Mesenchymal stem cell (in vitro differentiated cells and primary cell): ENCODE results near the gene SLC7A11.

Source experiments
- DNase-seq: peaks from one replicate; pipeline ENCODE4 v3.0.0-alpha.2; 2013
- H2AFZ ChIP-seq: one replicate; pipeline ENCODE4 v1.6.1; 2013; ENCODE audit warnings: low read depth, mild to moderate bottlenecking, control low read depth, inconsistent platforms, low read length, moderate library complexity
- H2AK5ac ChIP-seq: 2 replicates; pipeline ENCODE4 v1.6.1; 2013; ENCODE audit warnings: low read length, moderate library complexity, mild to moderate bottlenecking, inconsistent platforms; ENCODE audit not compliant: severe bottlenecking
- H2BK120ac ChIP-seq: one replicate; pipeline ENCODE4 v1.6.1; 2013; ENCODE audit warnings: low read depth, mild to moderate bottlenecking, inconsistent platforms, low read length, moderate library complexity
- H2BK12ac ChIP-seq, 2 experiments: one replicate each; pipeline ENCODE4 v1.6.1; 2013; ENCODE audit warnings: inconsistent platforms in 2 of 2, low read length in 2 of 2, mild to moderate bottlenecking in 2 of 2, moderate library complexity in 2 of 2, control low read depth in 1 of 2
- H2BK15ac ChIP-seq: one replicate; pipeline ENCODE4 v1.6.1; 2013; ENCODE audit warnings: mild to moderate bottlenecking, low read depth, inconsistent platforms; ENCODE audit not compliant: poor library complexity, severe bottlenecking
- H2BK5ac ChIP-seq: 2 replicates; pipeline ENCODE4 v1.6.1; 2013; ENCODE audit warnings: low read depth, mild to moderate bottlenecking, low read length, control low read depth, inconsistent platforms; ENCODE audit not compliant: poor library complexity, severe bottlenecking
- H3K14ac ChIP-seq, 2 experiments: one replicate each; pipeline ENCODE4 v1.6.1; 2013; ENCODE audit warnings: inconsistent platforms in 2 of 2, low read length in 2 of 2, control low read depth in 1 of 2, mild to moderate bottlenecking in 1 of 2, moderate library complexity in 1 of 2
- H3K18ac ChIP-seq, 2 experiments: one replicate each; pipeline ENCODE4 v1.6.1; 2013; ENCODE audit warnings: inconsistent platforms in 2 of 2, low read length in 2 of 2, control low read depth in 1 of 2, low read depth in 1 of 2, mild to moderate bottlenecking in 1 of 2
- H3K23ac ChIP-seq, 2 experiments: one replicate each; pipeline ENCODE4 v1.6.1; 2013; ENCODE audit warnings: inconsistent platforms in 2 of 2, low read length in 2 of 2, mild to moderate bottlenecking in 2 of 2, moderate library complexity in 2 of 2, control low read depth in 1 of 2
- H3K27ac ChIP-seq: 2 replicates; pipeline ENCODE4 v1.5.1; 2013; ENCODE audit warnings: mild to moderate bottlenecking, moderate library complexity, low read length, control low read depth, inconsistent platforms; ENCODE audit not compliant: poor library complexity, severe bottlenecking
- H3K27me3 ChIP-seq, 2 experiments: 2 replicates each; pipeline versions ENCODE4 v1.6.1 to v1.7.0; 2013; ENCODE audit warnings: low read length in 2 of 2, mild to moderate bottlenecking in 2 of 2, moderate library complexity in 2 of 2, control low read depth in 1 of 2, inconsistent platforms in 1 of 2; ENCODE audit not compliant: control insufficient read depth in 1 of 2, insufficient read depth in 1 of 2
- H3K36me3 ChIP-seq, 2 experiments: 2 replicates each; pipeline versions ENCODE4 v1.6.1 to v1.7.0; 2013; ENCODE audit warnings: low read length in 2 of 2, control low read depth in 1 of 2, inconsistent platforms in 1 of 2, low read depth in 1 of 2, mild to moderate bottlenecking in 1 of 2; ENCODE audit not compliant: insufficient read depth in 2 of 2, control insufficient read depth in 1 of 2
- H3K4ac ChIP-seq, 2 experiments: one replicate each; pipeline ENCODE4 v1.6.1; 2013; ENCODE audit warnings: inconsistent platforms in 2 of 2, low read length in 2 of 2, mild to moderate bottlenecking in 2 of 2, moderate library complexity in 2 of 2, control low read depth in 1 of 2, low read depth in 1 of 2
- H3K4me1 ChIP-seq: 2 replicates; pipeline ENCODE4 v1.6.1; 2013; ENCODE audit warnings: low read depth, low read length, control low read depth; ENCODE audit not compliant: control insufficient read depth, insufficient read depth
- H3K4me2 ChIP-seq: 2 replicates; pipeline ENCODE4 v1.6.1; 2013; ENCODE audit warnings: low read length, mild to moderate bottlenecking, inconsistent platforms; ENCODE audit not compliant: poor library complexity, severe bottlenecking
- H3K4me3 ChIP-seq, 2 experiments: 2 replicates each; pipeline versions ENCODE4 v1.5.1 to v1.7.0; 2013; ENCODE audit warnings: low read length in 2 of 2, mild to moderate bottlenecking in 2 of 2, control low read depth in 1 of 2, low read depth in 1 of 2; ENCODE audit not compliant: insufficient read depth in 1 of 2
- H3K79me1 ChIP-seq: replicated peaks from 2 replicates; pipeline ENCODE4 v1.6.1; 2013; ENCODE audit warnings: mild to moderate bottlenecking, control low read depth, low read length, inconsistent platforms; ENCODE audit not compliant: poor library complexity, severe bottlenecking
- H3K9ac ChIP-seq: 2 replicates; pipeline ENCODE4 v1.7.0; 2013; ENCODE audit warnings: mild to moderate bottlenecking, low read length, moderate library complexity
- H3K9me3 ChIP-seq: 2 replicates; pipeline ENCODE4 v1.7.0; 2013; ENCODE audit warnings: mild to moderate bottlenecking, low read length; ENCODE audit not compliant: control insufficient read depth
- H4K8ac ChIP-seq: one replicate; pipeline ENCODE4 v1.6.1; 2013; ENCODE audit warnings: inconsistent platforms, mild to moderate bottlenecking, low read length, moderate library complexity
- H4K91ac ChIP-seq: one replicate; pipeline ENCODE4 v1.6.1; 2013; ENCODE audit warnings: mild to moderate bottlenecking, low read length, inconsistent platforms
- WGBS: methylation state at CpG from one replicate; pipeline ENCODE4 v1.1.7; 2013; ENCODE audit warnings: mixed read lengths; 5-methylcytosine and 5-hydroxymethylcytosine counted together

Gene SLC7A11

DNA sequence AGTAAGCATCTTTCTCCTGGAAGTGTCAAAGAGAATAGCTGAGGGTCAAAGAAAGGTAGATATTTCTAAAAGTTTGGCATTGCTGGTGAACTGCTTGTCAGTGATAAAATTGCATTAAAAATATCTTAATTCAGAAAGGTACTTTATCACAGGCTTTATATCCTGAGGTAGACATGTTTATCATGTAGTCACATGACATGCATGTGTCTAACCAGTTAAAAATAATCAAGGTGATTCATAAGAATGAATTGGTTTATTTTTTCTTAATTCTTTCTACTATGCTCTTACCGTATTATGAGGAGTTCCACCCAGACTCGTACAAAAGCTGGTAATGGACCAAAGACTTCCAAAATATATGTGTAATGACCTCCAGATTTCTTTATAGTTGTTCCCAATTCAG is 6.1 kb downstream of the SLC7A11 start:
- no peak overlapping the region for H3K4me2 ChIP-seq
- peak overlapping the region; percentile 66 for H3K9ac ChIP-seq
- WGBS = 57% methylated on average over 2 of the region's 2 CpGs
- no peaks in the 10 kb centered on the region for H3K36me3 ChIP-seq
- no peak overlapping the region for H4K91ac ChIP-seq
- no peak overlapping the region for H3K4me3 ChIP-seq
- H3K4me1 ChIP-seq = no peaks in the 10 kb centered on the region
- H2BK12ac ChIP-seq = no peak overlapping the region
- no peaks in the 10 kb centered on the region for H3K27me3 ChIP-seq
- H2BK5ac ChIP-seq = no peak overlapping the region
- no peak overlapping the region for H2AK5ac ChIP-seq
- no peak overlapping the region for H3K23ac ChIP-seq
- no peak for DNase-seq
- H2BK120ac ChIP-seq = no peak overlapping the region
- no peak overlapping the region for H3K27ac ChIP-seq
- no peak overlapping the region for H2AFZ ChIP-seq
- H3K18ac ChIP-seq = no peak overlapping the region
- no peak overlapping the region for H2BK15ac ChIP-seq
- no peak overlapping the region for H3K4ac ChIP-seq
- no peak overlapping the region for H4K8ac ChIP-seq
- H3K9me3 ChIP-seq = no peaks in the 10 kb centered on the region
- no peaks in the 10 kb centered on the region for H3K79me1 ChIP-seq
- H3K14ac ChIP-seq = no peak overlapping the region

- H4K91ac ChIP-seq = no peak overlapping the region
- H3K79me1 ChIP-seq = no peaks in the 10 kb centered on the region
- no peak overlapping the region for H2BK15ac ChIP-seq
- DNase-seq = peak; percentile 95
- no peak overlapping the region for H3K4me2 ChIP-seq
- no peak overlapping the region for H2AK5ac ChIP-seq
- H3K9me3 ChIP-seq = no peaks in the 10 kb centered on the region
- no peak overlapping the region for H3K18ac ChIP-seq
- H4K8ac ChIP-seq = no peak overlapping the region
- H3K27me3 ChIP-seq = no peaks in the 10 kb centered on the region
- H3K4ac ChIP-seq = no peak overlapping the region
- no peak overlapping the region for H2BK12ac ChIP-seq
- H3K23ac ChIP-seq = no peak overlapping the region
- no peak overlapping the region for H3K14ac ChIP-seq
- no peaks in the 10 kb centered on the region for H3K4me1 ChIP-seq
- WGBS = no CpG with 5 or more reads among the region's 1 CpG
- H3K4me3 ChIP-seq = no peak overlapping the region
- peak overlapping the region; percentile 66 for H3K9ac ChIP-seq
- peak overlapping the region; percentile 24 for H3K27ac ChIP-seq
- H2AFZ ChIP-seq = no peak overlapping the region
- H2BK5ac ChIP-seq = no peak overlapping the region
- H2BK120ac ChIP-seq = no peak overlapping the region
- H3K36me3 ChIP-seq = no peaks in the 10 kb centered on the region
Measured at GRCh38 chr4:138235419-138235952, 6.7 kb downstream of the SLC7A11 start.

DNA sequence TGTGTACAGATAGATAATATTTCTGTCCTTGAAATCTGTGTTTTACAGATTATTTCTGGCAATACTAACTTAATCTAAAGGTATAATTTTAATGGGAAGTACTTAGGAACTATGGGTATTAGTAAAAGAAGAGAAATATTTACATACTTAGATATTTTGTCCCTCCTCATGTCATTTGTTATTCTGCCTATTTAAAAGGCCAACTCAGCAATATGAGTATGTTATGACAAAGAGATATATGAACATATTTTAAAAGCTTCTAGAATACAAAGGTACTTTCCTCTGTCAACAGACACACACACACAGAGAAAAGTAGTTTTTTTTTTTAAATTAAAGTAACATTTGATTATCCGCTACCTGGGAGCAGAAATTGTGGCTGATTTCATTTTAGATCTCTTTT is 7.9 kb downstream of the SLC7A11 start:
- H3K23ac ChIP-seq = no peak overlapping the region
- no peak overlapping the region for H2BK15ac ChIP-seq
- no peak overlapping the region for H3K9ac ChIP-seq
- no peaks in the 10 kb centered on the region for H3K36me3 ChIP-seq
- no peak overlapping the region for H3K4me3 ChIP-seq
- no peak overlapping the region for H3K27ac ChIP-seq
- no peak for DNase-seq
- WGBS = no CpG with 5 or more reads among the region's 1 CpG
- no peaks in the 10 kb centered on the region for H3K9me3 ChIP-seq
- H2BK12ac ChIP-seq = no peak overlapping the region
- H3K79me1 ChIP-seq = no peaks in the 10 kb centered on the region
- H4K8ac ChIP-seq = no peak overlapping the region
- H4K91ac ChIP-seq = no peak overlapping the region
- no peak overlapping the region for H2AFZ ChIP-seq
- H3K14ac ChIP-seq = no peak overlapping the region
- no peak overlapping the region for H2AK5ac ChIP-seq
- no peak overlapping the region for H2BK120ac ChIP-seq
- no peaks in the 10 kb centered on the region for H3K27me3 ChIP-seq
- no peak overlapping the region for H3K18ac ChIP-seq
- no peak overlapping the region for H3K4me2 ChIP-seq
- no peaks in the 10 kb centered on the region for H3K4me1 ChIP-seq
- H3K4ac ChIP-seq = no peak overlapping the region
- H2BK5ac ChIP-seq = no peak overlapping the region

- no peak overlapping the region for H2AFZ ChIP-seq
- no peak overlapping the region for H2BK5ac ChIP-seq
- no peak for DNase-seq
- H3K27ac ChIP-seq = no peak overlapping the region
- WGBS = over 99% methylated on average over 9 of the region's 9 CpGs
- no peaks in the 10 kb centered on the region for H3K9me3 ChIP-seq
- H3K23ac ChIP-seq = no peak overlapping the region
- H2AK5ac ChIP-seq = no peak overlapping the region
- no peak overlapping the region for H2BK15ac ChIP-seq
- no peak overlapping the region for H3K4me2 ChIP-seq
- H2BK120ac ChIP-seq = peak overlapping the region; percentile 49
- H3K27me3 ChIP-seq = no peaks in the 10 kb centered on the region
- H3K9ac ChIP-seq = no peak overlapping the region
- no peaks in the 10 kb centered on the region for H3K4me1 ChIP-seq
- H3K4ac ChIP-seq = no peak overlapping the region
- H4K8ac ChIP-seq = no peak overlapping the region
- no peaks in the 10 kb centered on the region for H3K36me3 ChIP-seq
- H3K4me3 ChIP-seq = no peak overlapping the region
- no peak overlapping the region for H3K18ac ChIP-seq
- H3K79me1 ChIP-seq = no peaks in the 10 kb centered on the region
- H4K91ac ChIP-seq = no peak overlapping the region
- no peak overlapping the region for H2BK12ac ChIP-seq
- H3K14ac ChIP-seq = no peak overlapping the region
Measured at GRCh38 chr4:138233313-138234034, 8.7 kb downstream of the SLC7A11 start.
